Stimulated activated CD4-positive, alpha-beta T cell treated with anti-CD3 and anti-CD28 coated beads, Interleukin-4, amount 100 ng/mL, for 48 hours (primary cell): ENCODE results near the gene ARL16.

Experiments
- DNase-seq, 2 donors: peaks; one replicate each; pipeline ENCODE4 v3.0.0-alpha.2; 2020; ENCODE audit warnings: low read depth in 2 of 2

The ARL16 gene

GRCh38 chr17:81644496-81644895 is 39.1 kb downstream of the ARL16 start:
- DNase-seq: no peak

- DNase-seq: no peak
Observed at GRCh38 chr17:81641825-81642489, 41.6 kb downstream of the ARL16 start.

GRCh38 chr17:81640011-81640410 is 43.6 kb downstream of the ARL16 start:
- DNase-seq: no peak

- DNase-seq: no peak
Observed at GRCh38 chr17:81638683-81639082, 44.9 kb downstream of the ARL16 start.

- peak; percentile 83 to 85 for DNase-seq
Observed at GRCh38 chr17:81636505-81637288, 46.9 kb downstream of the ARL16 start, which contains the start of the genes NPLOC4 and TSPAN10. Gene NPLOC4 (minus strand): TSS chr17:81637112. CDS start chr17:81636930, 182 bp downstream. Gene TSPAN10 (plus strand): TSS chr17:81637196. CDS start chr17:81642413, 5,217 bp downstream.

- DNase-seq: no peak
Observed at GRCh38 chr17:81635973-81636504, 47.6 kb downstream of the ARL16 start.

GRCh38 chr17:81635431-81635830 is 48.2 kb downstream of the ARL16 start:
- DNase-seq: no peak

GRCh38 chr17:81631482-81631881 is 52.1 kb downstream of the ARL16 start:
- DNase-seq: no peak
